GM12872 (cell line): ENCODE measurements around the gene SYPL2.

Source experiments
- CTCF ChIP-seq: IDR thresholded peaks from 3 replicates; pipeline ENCODE4 v1.5.1; 2011; ENCODE audit warnings: low read depth, mild to moderate bottlenecking, low read length, moderate library complexity; ENCODE audit not compliant: insufficient read depth

Gene SYPL2

GRCh38 chr1:109454497-109455133 is 11.7 kb upstream of the SYPL2 start:
- TF ChIP-seq CTCF, result no peak

- TF ChIP-seq CTCF, result no peak
These were observed 8.5 kb upstream of the SYPL2 start for GRCh38 chr1:109457819-109458218.

GRCh38 chr1:109466125-109466451 is 258 bp upstream of the SYPL2 start:
- no peak for TF ChIP-seq CTCF

GRCh38 chr1:109467301-109467777 is 993 bp downstream of the SYPL2 start:
- no peak for TF ChIP-seq CTCF

- TF ChIP-seq CTCF, result no peak
These were observed 1.7 kb downstream of the SYPL2 start for GRCh38 chr1:109468061-109468460.

- no peak for TF ChIP-seq CTCF
These were observed 2.6 kb downstream of the SYPL2 start for GRCh38 chr1:109468903-109469302.

- TF ChIP-seq CTCF, result no peak
These were observed 3.9 kb downstream of the SYPL2 start for GRCh38 chr1:109470245-109470644.
